ENCODE results near the gene AMMECR1L. TPM values are rescaled to one million over a fixed set of nuclear protein-coding genes. Genes with fewer than 3 reads are reported as not detected.
"Not testable (repeated sequence)": the region's sequence is repeated elsewhere in the genome, so short reads cannot be mapped to it uniquely, and the experiment has no call there.

The AMMECR1L gene
- total RNA-seq, 2 experiments from 2014 or later, result 22.1 to 22.6 TPM

DNA sequence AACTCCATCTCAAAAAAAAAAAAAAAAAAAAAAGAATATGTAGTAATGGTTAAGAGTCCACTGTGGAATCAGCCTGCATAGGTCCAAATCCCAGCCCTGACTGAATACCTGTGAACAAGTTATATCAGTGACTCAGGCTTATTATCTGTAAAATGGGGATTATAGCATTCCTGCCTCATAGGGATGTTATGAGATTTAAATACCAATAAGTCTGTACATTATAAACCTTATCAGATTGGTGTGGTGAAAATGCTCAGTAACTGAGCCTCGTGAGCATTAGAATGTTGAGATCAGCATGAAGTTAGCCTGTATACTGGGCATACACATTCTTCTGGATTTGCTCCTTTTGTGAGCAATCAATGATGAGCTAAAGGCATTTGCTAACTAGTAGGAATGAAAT, 3.0 kb upstream of the AMMECR1L start:
- CTCF ChIA-PET, result no interaction called here
- POLR2A ChIA-PET, result no interaction called here

- CTCF ChIA-PET, result no interaction called here
- POLR2A ChIA-PET, result no interaction called here
Observed at GRCh38 chr2:127887776-127888130, 2.0 kb upstream of the AMMECR1L start.

DNA sequence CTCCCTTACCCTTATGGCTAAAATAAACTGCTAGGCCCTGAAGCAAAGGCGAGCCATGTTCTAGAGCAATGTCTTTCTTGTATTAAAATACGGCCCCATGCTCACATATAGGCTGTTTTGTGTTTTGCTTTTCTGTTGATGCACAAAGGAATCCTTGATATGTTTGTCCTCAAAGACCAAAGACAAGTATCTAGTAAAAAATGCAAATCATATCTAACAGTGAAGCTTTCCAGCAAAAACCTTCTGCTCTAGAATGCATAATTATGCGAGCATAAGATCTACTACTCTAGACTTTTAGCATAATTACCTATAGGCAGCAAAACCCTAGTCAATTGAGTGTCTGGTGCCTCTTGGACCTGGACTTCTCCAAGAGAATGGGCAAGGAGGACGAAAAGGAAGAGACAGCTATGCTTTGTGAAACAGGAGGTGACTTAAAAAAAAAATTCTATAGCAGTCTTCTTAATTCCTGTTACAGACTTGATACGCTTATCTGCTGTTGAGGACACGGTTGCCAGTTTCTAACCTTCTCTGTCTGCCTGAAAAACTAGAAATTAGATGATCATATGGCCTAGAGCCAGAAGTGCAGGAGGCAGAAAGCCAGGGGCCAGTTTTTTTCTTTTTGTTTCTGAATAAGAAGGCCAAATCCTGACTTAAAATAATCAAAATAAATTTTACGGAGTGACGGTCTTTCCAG, 1.5 kb upstream of the AMMECR1L start:
- ChIA-PET POLR2A (no interaction called here), CTCF (no interaction called here)

DNA sequence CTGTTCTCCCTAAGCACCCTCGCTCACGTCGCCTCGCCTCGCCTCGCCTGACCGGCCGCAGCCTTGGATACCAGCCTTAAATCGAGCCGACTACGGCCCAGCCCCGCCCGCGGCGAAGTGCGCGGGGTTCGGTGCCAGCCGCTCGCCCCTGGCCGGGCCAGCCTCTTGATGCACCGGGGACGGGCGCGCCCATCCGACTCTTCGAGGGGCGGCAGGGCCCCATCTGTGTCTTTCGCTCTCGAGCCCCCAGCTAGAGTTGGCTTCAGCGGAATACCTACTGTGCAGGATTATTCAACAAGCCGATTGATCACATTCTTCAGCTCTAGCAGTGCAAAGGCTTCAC, 808 bp upstream of the AMMECR1L start:
- CTCF ChIA-PET, POLR2A ChIA-PET: not testable (repeated sequence)

GRCh38 chr2:127884861-127885740, 655 bp downstream of the AMMECR1L start:
- CTCF ChIA-PET, result not testable (repeated sequence)
- POLR2A ChIA-PET, result interaction anchor here (1.1 kb wide), 1 partner anchor 143 kb away, joined by 3 read pairs; the partner anchor contains the start of gene SAP130

GRCh38 chr2:127884436-127884835, 1.3 kb downstream of the AMMECR1L start:
- ChIA-PET POLR2A (interaction anchor here (1.1 kb wide), 1 partner anchor 144 kb away, joined by 3 read pairs; the partner anchor contains the start of gene SAP130), CTCF (no interaction called here)

DNA sequence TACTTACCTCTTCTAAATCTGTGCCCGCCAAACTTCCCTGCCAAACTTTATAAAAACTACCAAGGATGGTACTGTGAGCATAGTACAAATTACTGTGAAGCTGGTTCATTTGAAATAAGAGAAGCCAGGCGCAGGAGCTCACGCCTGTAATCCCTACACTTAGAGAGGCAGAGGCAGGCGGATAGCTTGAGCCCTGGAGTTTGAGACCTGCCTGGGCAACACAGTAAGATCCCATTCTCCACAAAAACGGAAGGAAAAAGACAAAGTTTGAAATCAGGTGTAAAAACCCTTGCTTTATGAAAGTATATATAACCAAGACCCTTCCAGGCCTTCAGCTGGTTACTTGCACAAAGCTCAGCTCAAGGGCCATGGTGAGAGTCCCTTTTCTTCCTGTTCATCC, 5.9 kb downstream of the AMMECR1L start:
- ChIA-PET CTCF (no interaction called here), POLR2A (no interaction called here)

- ChIA-PET POLR2A (no interaction called here), CTCF (no interaction called here)
Observed at GRCh38 chr2:127877626-127878025, 8.1 kb downstream of the AMMECR1L start.

DNA sequence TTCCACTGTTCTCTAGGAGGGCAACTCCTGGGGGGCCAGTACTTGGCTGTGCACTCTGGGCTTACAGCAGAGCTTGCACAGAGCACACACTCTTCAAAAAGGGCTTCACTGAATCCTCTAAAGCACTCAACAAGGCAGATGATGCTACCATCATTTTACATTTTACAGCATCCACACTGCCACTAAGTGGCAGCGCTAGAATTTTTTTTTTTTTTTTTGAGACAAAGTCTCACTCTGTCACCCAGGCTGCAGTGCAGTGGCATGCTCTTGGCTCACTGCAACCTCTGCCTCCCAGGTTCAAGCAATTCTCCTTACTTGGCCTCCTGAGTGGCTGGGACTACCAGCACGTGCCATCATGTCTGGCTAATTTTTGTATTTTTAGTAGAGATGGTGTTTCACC, 8.6 kb downstream of the AMMECR1L start:
- POLR2A ChIA-PET, result interaction anchor here (0.6 kb wide), 1 partner anchor 19 kb away, joined by 9 read pairs; no protein-coding TSS in a partner anchor
- CTCF ChIA-PET, result no interaction called here

GRCh38 chr2:127874378-127875269, 11.1 kb downstream of the AMMECR1L start:
- CTCF ChIA-PET, result interaction anchor here (0.8 kb wide), 1 partner anchor 14 kb away, joined by 3 read pairs; no protein-coding TSS in a partner anchor
- POLR2A ChIA-PET, result no interaction called here

- ChIA-PET POLR2A (no interaction called here), CTCF (no interaction called here)
Observed at GRCh38 chr2:127873707-127874303, 12.0 kb downstream of the AMMECR1L start.

DNA sequence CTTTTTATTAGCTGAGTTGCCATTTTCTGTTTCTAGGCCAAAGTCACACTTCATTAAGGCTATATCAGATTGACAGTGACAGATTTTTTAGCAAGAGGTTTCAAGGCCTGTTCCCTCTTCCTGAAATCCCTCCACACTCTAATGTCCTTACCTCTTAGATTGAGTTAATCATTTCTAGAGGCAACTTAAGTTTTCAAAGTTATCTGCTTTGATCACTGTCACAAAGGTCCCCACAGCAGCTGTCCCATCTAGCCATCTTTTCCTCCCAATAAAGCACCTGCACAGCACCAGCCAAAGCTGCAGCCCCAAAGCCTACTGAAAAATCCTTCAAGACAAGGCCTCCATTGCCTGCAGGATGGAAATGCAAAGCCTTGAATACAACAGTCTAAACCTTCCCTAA, 13.4 kb downstream of the AMMECR1L start:
- ChIA-PET CTCF (no interaction called here), POLR2A (no interaction called here)

DNA sequence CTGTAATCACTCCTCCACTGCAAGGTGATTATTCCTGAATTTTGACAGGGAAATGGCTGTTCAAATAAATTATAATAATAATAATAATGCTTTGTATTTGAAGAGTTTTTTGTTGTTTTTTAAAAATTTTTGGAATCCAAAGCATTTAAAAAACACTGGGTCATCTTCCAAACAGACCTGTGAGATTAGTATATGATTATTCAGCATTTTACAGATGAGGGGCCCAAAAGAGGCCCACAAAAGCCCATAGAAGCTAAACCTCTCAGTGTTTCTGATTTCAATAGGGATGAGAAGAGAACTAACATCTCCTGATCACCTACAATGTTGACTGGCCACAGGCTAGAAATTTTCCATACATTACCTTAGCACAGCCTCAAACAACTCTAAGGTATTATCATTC, 19.8 kb downstream of the AMMECR1L start:
- CTCF ChIA-PET, result no interaction called here
- POLR2A ChIA-PET, result interaction anchor here (0.6 kb wide), 1 partner anchor 70 kb away, joined by 4 read pairs; no protein-coding TSS in a partner anchor

- ChIA-PET POLR2A (no interaction called here), CTCF (no interaction called here)
Observed at GRCh38 chr2:127864877-127865276, 20.9 kb downstream of the AMMECR1L start.

- POLR2A ChIA-PET, result no interaction called here
Observed at GRCh38 chr2:127862228-127862627, 23.5 kb downstream of the AMMECR1L start.

DNA sequence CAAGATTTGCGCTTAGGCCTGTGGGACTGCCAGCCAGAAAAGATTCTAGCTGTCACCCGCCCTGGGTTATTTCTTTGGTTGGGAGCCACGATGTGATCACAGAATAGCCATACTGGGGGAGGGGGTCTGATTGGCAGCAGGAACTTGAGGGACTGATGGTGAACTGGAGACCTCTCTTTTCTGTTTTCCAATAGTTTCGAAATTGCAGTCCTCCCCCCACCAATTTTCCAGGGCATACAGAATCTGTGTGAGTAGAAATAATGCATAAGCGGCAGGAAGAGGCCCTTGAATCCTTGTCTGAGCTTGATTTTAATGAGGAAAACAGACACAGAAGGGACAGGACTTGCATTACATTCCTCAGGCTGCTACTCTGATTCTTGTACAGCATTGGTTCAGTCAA, 25.6 kb downstream of the AMMECR1L start:
- POLR2A ChIA-PET, result interaction anchor here (0.6 kb wide), 1 partner anchor 46 kb away, joined by 4 read pairs; no protein-coding TSS in a partner anchor
- CTCF ChIA-PET, result interaction anchor here (1.0 kb wide), 1 partner anchor 15 kb away, joined by 3 read pairs; no protein-coding TSS in a partner anchor

More at GRCh38 chr2:127862228-127862627, 23.5 kb downstream of the AMMECR1L start:
- CTCF ChIA-PET, result no interaction called here

DNA sequence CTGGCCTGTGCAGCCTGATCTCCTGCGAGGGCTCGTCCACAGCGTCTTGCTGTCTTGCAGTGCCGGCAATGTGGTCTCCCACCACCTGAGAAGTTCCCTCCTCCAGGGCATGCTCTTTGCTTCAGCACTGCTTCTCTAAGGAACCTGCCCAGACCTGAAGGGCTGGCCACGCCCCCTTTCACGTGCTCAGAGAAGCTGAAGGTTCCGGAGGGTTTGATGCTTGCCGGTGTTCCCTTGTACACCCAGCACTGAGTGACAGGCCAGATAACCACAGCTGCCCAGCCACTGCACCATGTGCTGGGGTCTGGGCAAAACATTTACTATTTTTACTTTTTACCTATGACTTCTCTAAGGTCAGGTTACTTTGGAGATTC, 26.1 kb downstream of the AMMECR1L start:
- CTCF ChIA-PET, result no interaction called here

GRCh38 chr2:127857265-127857808, 28.4 kb downstream of the AMMECR1L start:
- ChIA-PET POLR2A (interaction anchor here (1.2 to 1.3 kb wide), 2 partner anchors 47 to 155 kb away, joined by 3 to 7 read pairs; partner anchors contain the start of gene WDR33), CTCF (interaction anchor here (0.5 to 1.6 kb wide), 2 partner anchors 25 to 48 kb away, joined by 3 read pairs; no protein-coding TSS in a partner anchor)

More for the DNA sequence above, 26.1 kb downstream of the AMMECR1L start:
- POLR2A ChIA-PET, result interaction anchor here (0.6 kb wide), 1 partner anchor 45 kb away, joined by 4 read pairs; no protein-coding TSS in a partner anchor

- CTCF ChIA-PET, result interaction anchor here (0.5 to 1.6 kb wide), 2 partner anchors 12 to 70 kb away, joined by 3 to 4 read pairs; no protein-coding TSS in a partner anchor
Observed at GRCh38 chr2:127853671-127854070, 32.1 kb downstream of the AMMECR1L start.

More at GRCh38 chr2:127853671-127854070, 32.1 kb downstream of the AMMECR1L start:
- POLR2A ChIA-PET, result no interaction called here
